Measurements from ENCODE around the gene FITM2.

DNA sequence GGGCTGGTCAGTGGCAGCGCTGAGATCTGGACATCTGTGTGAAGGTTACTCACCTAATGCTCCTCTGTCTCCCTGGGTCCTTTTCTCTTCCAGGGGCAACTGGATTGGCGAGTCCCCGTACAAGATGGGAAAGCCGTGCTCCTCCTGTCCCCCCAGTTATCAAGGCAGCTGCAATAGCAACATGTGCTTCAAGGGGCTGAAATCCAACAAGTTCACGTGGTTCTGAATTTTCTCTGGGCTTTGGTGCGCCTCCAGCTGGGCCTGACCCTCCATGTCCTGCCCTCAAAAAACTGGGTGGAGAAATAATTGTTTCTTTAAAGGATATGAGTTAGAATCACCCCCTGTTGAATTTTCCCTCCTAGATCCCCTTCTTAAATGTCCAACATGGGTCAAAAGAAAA is 39.6 kb upstream of the FITM2 start:
- TF ChIP-seq EZH2 (IDR thresholded peaks at IDR 0.05; ENCODE audit: insufficient read depth, poor library complexity, severe bottlenecking) = no peak
- no peak for TF ChIP-seq EZH2phosphoT487 (IDR thresholded peaks at IDR 0.05; ENCODE audit: insufficient read depth, low read depth)
